Cardiac muscle cell (in vitro differentiated cells and primary cell): ENCODE data around the gene MAGI3. TPM values are rescaled to one million over a fixed set of nuclear protein-coding genes. Genes with fewer than 3 reads are reported as not detected.

ENCODE experiments used
- DNase-seq, 2 donors: peaks; one replicate each; pipeline versions ENCODE4 v3.0.0 to v3.0.0-alpha.2; 2010 to 2017; ENCODE audit warnings: low read depth in 1 of 2, low spot score in 1 of 2
- H3K27ac ChIP-seq: fragments of 200-600 bp; sonication (generic); 2 replicates; pipeline ENCODE4 v1.5.1; 2016
- H3K27me3 ChIP-seq: fragments of 200-600 bp; sonication (generic); 2 replicates; pipeline ENCODE4 v1.6.0; 2016; ENCODE audit warnings: control low read depth
- H3K36me3 ChIP-seq: fragments of 200-600 bp; sonication (generic); 2 replicates; pipeline ENCODE4 v1.5.1; 2016; ENCODE audit warnings: control low read depth
- H3K4me1 ChIP-seq: fragments of 200-600 bp; sonication (generic); 2 replicates; pipeline ENCODE4 v1.8.1; 2017; ENCODE audit warnings: low read depth, mild to moderate bottlenecking, mixed run types
- H3K4me3 ChIP-seq: fragments of 200-600 bp; sonication (generic); 2 replicates; pipeline ENCODE4 v1.5.1; 2016; ENCODE audit warnings: mild to moderate bottlenecking
- H3K9me3 ChIP-seq: fragments of 200-600 bp; sonication (generic); 2 replicates; pipeline ENCODE4 v1.5.1; 2017; ENCODE audit warnings: low read depth, mild to moderate bottlenecking, control low read depth
- polyA plus RNA-seq: library from polyadenylated mRNA; unstranded; fragments of >200 nt; fragmentation: Nextera tagmentation; extraction: Ambion mirVana; gene quantifications from 2 replicates; pipeline ENCODE4 v1.2.1, GENCODE V29; 2016
- total RNA-seq: library from RNA; depleted of rRNA; stranded (reverse); fragments of >200 nt; gene quantifications from 2 replicates; pipeline ENCODE4 v1.2.3, GENCODE V29; 2016
- TF ChIP-seq, protein P1 (sequence below): IDR thresholded peaks from 2 replicates; pipeline ENCODE4 v1.5.1; 2012; ENCODE audit warnings: low read depth, mild to moderate bottlenecking, low read length

Gene MAGI3
- total and polyA plus RNA-seq, 2 experiments from 2014 or later, result 7.3 to 20.6 TPM

DNA sequence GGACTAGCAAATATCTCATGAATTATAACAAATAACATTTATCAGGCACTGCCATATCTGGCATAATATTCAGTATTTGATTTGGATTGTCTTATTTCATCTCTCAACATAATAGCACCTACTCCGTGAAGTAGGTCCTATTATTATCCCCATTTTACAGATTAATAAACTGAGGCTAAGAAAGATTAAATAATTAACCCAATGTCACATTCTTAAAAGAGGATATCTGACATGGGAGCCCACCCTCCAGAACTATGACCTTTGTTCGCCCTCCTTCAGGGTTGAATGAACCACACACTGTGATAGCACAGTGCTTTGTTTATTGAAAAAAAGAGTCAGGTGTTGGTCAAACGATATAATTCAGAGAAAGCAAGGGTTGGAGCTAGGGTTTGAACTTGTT lies 19.4 kb upstream of the MAGI3 start:
- Histone ChIP-seq H3K4me3 (no peak overlapping the region), H3K4me1 (no peaks in the 10 kb centered on the region), H3K27me3 (no peaks in the 10 kb centered on the region), H3K27ac (no peak overlapping the region), H3K9me3 (no peaks in the 10 kb centered on the region), H3K36me3 (no peaks in the 10 kb centered on the region)
- TF ChIP-seq, protein P1, sequence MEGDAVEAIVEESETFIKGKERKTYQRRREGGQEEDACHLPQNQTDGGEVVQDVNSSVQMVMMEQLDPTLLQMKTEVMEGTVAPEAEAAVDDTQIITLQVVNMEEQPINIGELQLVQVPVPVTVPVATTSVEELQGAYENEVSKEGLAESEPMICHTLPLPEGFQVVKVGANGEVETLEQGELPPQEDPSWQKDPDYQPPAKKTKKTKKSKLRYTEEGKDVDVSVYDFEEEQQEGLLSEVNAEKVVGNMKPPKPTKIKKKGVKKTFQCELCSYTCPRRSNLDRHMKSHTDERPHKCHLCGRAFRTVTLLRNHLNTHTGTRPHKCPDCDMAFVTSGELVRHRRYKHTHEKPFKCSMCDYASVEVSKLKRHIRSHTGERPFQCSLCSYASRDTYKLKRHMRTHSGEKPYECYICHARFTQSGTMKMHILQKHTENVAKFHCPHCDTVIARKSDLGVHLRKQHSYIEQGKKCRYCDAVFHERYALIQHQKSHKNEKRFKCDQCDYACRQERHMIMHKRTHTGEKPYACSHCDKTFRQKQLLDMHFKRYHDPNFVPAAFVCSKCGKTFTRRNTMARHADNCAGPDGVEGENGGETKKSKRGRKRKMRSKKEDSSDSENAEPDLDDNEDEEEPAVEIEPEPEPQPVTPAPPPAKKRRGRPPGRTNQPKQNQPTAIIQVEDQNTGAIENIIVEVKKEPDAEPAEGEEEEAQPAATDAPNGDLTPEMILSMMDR, result no peak
- DNase-seq, result no peak

DNA sequence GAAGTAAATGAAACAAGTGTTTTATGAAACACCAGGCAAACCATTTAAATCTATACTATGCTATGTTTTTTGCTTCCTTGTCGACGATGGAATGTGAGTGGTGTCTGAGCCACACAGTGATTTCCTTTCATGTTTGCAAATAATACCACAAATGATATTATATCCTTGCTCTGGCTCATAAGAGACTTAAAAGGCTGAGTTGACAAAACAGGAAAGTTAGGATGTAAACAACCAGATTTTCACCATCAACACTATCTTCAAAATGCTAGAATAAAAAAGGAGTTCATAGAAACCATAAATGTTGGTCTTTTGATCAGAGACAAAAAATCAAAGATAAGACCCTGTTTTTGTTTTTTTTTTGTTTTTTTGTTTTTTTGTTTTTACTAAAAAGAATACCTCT lies 17.8 kb upstream of the MAGI3 start:
- no peak for DNase-seq
- no peaks in the 10 kb centered on the region for H3K27me3 ChIP-seq
- no peaks in the 10 kb centered on the region for H3K36me3 ChIP-seq
- H3K4me3 ChIP-seq, result no peak overlapping the region
- no peaks in the 10 kb centered on the region for H3K9me3 ChIP-seq
- no peaks in the 10 kb centered on the region for H3K4me1 ChIP-seq
- TF ChIP-seq, protein P1, result no peak
- no peak overlapping the region for H3K27ac ChIP-seq

DNA sequence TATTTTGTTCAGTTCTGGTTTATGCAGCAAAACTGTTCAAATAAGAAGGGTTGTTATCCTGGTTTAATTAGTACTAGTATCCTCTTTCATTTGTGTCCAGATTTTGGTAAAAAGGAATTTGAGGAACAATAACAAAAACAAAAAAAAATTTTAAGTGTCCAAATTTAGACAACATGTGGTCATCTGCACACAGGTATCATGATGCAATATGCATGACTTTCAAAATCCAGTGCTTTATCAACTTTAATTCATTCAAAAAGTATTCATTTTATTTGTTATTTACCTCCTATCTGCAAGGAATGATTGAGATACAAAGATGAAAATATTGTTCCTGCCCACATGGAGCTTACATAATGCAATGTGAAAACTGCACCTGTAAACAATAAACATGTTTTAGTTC lies 16.7 kb upstream of the MAGI3 start:
- H3K27me3 ChIP-seq, result no peaks in the 10 kb centered on the region
- TF ChIP-seq, protein P1, result no peak
- H3K27ac ChIP-seq, result no peak overlapping the region
- DNase-seq, result no peak
- no peak overlapping the region for H3K4me3 ChIP-seq
- H3K36me3 ChIP-seq, result no peaks in the 10 kb centered on the region
- H3K9me3 ChIP-seq, result no peaks in the 10 kb centered on the region
- no peaks in the 10 kb centered on the region for H3K4me1 ChIP-seq

DNA sequence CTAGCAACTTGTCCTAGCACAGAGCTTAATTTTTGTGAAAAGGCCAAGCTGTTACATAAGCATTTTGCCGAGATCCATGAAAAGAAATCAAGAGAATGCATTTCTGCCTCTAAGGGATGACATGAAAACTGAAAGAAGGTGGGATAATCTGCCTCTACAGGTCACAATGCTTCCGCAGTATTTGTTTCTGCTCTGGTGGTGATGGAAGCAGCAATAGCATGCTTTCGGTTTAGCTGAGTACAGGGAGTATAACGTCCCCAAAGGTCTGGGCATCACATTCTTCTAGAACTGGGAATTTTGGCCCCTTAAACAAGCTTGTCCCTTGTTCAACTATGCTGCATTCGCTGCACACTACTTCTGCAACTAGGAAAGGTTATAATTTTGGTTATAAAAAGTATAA lies 14.4 kb upstream of the MAGI3 start:
- TF ChIP-seq, protein P1, result no peak
- no peaks in the 10 kb centered on the region for H3K27me3 ChIP-seq
- no peak overlapping the region for H3K27ac ChIP-seq
- H3K4me3 ChIP-seq, result no peak overlapping the region
- no peaks in the 10 kb centered on the region for H3K4me1 ChIP-seq
- no peak for DNase-seq
- no peaks in the 10 kb centered on the region for H3K9me3 ChIP-seq
- no peaks in the 10 kb centered on the region for H3K36me3 ChIP-seq

DNA sequence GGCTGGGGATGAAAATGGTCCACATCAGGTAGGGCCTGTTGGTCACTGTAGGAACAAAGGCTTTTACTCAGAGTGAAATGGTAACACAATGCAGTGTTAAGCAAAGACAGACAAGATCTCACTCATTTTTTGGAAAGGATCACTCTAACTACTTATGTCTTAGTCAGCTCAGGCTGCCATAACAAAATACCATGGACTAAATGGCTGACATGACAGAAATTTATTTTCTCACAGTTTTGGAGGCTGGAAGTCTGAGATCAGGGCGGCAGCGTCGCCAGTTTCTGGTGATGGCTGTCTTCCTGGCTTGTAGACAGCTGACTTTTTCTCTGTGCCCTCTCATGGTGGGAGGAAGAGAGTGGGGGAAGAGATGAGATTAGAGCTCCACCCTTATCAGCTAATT lies 10.2 kb upstream of the MAGI3 start:
- H3K36me3 ChIP-seq, result no peaks in the 10 kb centered on the region
- TF ChIP-seq, protein P1, result no peak
- no peaks in the 10 kb centered on the region for H3K9me3 ChIP-seq
- no peaks in the 10 kb centered on the region for H3K4me1 ChIP-seq
- DNase-seq, result no peak
- no peak overlapping the region for H3K27ac ChIP-seq
- no peak overlapping the region for H3K4me3 ChIP-seq
- H3K27me3 ChIP-seq, result no peaks in the 10 kb centered on the region
